Activated CD4-positive, alpha-beta T cell treated with anti-CD3 and anti-CD28 coated beads, Interleukin-2, amount 50 U/mL, for 4 hours (primary cell): Measurements from ENCODE around the gene SCN9A.
"Not testable (repeated sequence)": the region's sequence is repeated elsewhere in the genome, so short reads cannot be mapped to it uniquely, and the experiment has no call there.

ENCODE experiments used
- DNase-seq, 2 experiments: peaks; one replicate each; pipeline ENCODE4 v3.0.0-alpha.2; 2020

Gene SCN9A

DNA sequence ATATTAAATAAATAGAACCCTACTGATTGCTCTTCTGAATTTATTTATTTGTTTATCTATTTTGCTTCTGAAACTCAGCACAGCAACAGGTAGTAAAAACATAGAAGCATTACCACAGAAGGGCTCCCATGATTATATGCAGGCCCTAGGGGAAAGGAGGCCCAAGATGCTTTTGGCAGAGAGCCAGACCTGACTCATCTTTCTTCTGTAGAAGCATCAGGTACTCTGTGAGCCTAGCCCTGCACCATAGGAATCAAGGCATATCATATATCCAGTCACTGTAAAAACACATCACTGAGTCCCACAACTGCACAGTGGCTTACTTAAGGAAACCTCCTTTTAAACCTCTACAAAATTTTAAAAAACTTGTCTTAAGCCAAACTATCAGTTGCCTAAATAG lies 1.8 kb downstream of the SCN9A start:
- no peak for DNase-seq

- no peak for DNase-seq
These were observed 2.2 kb downstream of the SCN9A start for GRCh38 chr2:166373539-166373938.

GRCh38 chr2:166373105-166373504 lies 2.6 kb downstream of the SCN9A start:
- no peak for DNase-seq

- no peak for DNase-seq
These were observed 3.7 kb downstream of the SCN9A start for GRCh38 chr2:166372046-166372445.

DNA sequence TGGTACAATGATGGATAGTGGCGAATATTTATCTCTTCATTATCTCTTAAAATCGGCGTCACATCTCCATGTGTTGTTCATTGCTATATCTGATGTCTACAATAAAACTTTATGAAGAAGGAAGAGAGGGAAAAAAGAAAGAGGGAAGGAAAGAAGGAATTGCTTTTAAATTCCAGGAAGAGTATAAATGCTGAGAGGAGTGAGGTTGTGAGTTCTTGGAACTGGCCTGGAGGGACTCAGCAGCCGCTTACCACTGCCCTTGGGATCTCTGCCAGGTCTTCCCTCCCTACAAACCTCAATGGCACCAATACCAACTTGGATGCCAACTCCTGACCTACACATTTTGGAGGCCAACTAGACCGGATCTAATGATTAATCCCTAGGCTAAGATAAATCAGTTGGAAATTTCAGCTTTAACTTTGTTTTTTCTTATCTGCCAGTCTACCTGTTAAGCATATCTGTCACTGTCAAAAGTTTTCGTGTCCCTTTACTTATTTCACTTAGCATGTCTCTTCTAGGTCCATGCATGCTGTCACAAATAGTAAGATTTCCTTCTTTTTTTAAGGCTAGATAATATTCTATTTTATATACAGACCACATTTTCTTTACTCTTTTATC lies 9.8 kb downstream of the SCN9A start:
- no peak for DNase-seq

DNA sequence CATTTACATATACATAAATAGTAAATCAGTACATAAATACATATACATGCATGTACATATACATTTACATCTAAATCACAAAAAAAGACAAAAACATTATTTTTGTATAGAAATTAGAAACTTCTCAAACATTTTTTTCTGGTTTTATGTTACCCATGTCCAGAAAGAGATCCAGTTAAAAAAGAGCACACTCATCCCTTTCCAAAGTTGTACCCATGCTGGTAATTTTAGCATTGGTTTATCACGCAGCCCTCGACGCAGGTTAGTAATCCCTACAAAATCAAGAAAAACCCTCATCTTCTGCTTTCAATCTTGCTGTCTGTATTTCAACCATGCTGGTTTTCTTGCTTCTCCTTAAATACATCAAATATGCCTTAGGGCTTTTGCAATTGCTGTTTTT lies 10.5 kb downstream of the SCN9A start:
- DNase-seq, result no peak

- no peak for DNase-seq
These were observed 11.1 kb downstream of the SCN9A start for GRCh38 chr2:166364476-166365161.

DNA sequence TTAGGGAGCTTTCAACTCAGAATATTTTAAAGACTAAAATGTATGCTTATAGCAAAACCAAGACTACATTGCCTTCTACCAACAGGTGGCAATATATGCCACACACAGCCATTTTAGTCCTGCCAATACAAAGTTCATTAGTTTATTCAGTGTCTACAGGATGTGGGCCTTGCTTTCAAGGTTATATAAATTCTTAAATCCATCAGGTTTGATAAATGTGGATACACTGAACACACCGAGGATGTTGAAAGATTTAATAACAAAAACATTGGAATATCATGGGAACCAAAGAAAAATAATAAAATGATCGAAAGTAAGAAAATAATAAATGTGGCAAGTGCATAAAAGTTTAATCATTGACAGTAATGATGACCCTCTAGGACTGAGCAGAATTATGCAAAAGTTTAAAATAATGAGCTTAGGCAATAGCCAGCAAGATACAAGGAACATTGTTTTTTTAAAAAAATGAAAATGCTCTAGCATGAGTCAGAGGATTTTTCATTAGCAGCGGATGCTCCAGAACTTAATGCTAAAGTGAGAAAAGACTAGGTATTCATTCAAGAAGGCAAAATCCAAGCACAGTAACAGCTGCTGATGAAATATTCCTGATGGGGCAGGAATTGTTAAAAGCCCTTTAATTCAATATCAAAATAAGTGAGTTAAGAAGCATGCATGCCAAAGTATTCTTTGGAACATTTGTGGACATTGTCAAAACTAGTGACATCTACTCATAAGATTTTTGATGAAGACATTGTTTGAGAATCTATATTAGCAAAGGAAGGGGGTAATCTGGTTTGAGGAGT lies 14.2 kb downstream of the SCN9A start:
- DNase-seq, result no peak

DNA sequence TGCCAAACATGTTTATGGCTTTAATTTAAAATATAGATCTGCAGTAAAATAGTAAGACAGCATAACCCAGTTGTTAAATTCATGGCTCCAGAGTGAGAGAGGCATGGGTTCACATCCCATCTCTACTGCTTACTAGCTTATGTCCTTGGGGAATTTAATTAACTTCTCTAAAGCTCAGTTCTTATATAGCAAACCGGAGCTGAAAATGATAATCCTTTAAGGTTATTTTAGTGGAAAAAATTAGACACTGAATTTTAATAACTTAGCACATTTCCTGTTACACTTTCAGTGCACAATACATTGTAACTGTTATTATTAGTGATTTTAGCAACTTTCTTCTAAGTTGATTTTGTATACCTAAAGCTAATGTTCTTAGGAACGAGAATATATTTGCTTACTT lies 14.8 kb downstream of the SCN9A start:
- no peak for DNase-seq

DNA sequence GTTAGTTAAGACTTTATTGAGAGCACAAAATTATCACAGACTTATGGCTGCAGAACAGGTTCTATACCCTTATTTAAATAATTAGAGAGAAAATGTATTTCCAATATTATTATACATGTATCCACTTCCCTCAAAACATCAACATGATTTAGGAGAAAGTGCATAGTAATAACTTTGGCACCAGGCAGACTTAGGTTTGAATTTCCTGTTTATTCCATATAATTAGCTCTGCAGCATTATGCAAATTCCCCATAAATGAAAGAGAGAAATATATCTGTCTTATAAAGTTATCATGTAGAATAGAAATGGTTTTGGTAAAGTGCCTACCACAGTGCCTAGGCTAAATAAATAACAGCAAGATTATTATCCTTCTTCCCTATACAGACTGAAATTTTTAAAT lies 15.3 kb downstream of the SCN9A start:
- DNase-seq, result no peak

DNA sequence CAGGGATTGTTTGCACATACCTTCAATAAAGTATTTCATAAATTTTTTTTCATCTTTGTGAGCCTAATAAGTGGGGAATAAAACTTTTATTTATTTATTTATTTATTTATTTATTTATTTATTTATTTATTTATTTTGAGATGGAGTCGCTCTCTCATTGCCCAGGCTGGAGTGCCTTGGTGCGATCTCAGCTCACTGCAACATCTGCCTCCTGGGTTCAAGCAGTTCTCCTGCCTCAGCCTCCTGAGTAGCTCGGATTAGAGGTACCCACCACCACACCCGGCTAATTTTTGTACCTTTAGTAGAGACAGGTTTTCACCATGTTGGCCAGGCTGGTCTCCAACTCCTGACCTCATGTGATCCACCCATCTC lies 17.8 kb downstream of the SCN9A start:
- not testable (repeated sequence) for DNase-seq

- no peak for DNase-seq
These were observed 18.4 kb downstream of the SCN9A start for GRCh38 chr2:166357068-166357949.

DNA sequence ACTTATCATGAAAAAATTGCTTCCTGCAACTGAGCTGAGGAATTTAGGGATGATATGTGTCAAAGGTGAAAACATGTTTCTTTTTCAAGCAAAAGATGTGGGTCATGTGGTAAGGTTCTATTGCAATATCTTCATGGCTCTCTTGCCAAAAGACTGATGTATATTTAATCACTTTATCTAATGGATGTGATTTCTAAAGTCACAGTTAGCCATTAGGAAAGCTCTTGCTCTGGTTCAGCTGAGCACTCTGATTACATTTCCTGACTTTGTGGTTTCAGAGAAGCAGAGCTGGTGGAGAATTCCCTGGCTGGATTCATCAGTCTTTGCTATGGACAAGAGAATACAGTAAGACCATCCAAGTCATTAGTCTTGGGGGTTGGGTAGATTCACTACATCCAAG lies 24.4 kb downstream of the SCN9A start:
- no peak for DNase-seq

- no peak for DNase-seq
These were observed 25.2 kb downstream of the SCN9A start for GRCh38 chr2:166350525-166350924.

DNA sequence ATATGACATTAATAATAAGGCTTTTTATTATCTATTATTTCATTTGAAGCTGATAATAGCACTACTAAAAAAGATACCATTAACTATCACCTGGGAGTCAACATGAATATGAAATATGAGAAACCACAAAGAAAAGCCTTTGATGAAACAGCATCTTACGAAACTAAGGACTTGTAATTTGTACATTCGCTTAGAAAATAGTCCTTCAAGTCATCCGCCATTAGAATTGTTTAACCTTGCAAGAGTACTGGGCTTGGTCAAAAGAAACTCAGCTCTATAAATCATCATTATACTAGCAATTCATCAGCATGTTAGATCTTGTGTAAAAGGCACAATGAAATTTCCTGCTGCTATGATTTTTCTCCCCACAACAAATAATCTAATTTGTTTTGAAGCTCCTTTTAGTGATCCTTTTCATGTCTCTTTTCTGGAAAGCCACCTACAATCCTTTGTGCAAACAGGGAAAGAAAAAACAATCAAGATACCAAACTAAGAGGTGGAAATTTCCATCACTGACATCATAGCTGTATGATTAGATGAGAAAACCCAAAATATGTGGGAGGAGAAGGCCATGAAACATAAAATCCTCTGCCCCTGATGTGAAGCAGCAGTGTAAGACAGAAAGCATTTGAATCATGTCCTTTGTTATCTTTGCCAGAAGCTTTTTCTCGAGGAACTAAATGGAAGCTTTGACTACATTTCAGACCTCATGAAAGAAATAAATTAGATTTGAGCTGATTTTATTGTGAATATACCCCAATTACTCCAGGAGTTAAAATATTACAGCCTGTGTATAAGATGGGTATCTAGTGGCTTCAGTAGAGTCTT lies 31.2 kb downstream of the SCN9A start:
- DNase-seq, result no peak

- DNase-seq, result no peak
These were observed 32.3 kb downstream of the SCN9A start for GRCh38 chr2:166343467-166343866.

GRCh38 chr2:166341426-166341825 lies 34.3 kb downstream of the SCN9A start:
- no peak for DNase-seq

DNA sequence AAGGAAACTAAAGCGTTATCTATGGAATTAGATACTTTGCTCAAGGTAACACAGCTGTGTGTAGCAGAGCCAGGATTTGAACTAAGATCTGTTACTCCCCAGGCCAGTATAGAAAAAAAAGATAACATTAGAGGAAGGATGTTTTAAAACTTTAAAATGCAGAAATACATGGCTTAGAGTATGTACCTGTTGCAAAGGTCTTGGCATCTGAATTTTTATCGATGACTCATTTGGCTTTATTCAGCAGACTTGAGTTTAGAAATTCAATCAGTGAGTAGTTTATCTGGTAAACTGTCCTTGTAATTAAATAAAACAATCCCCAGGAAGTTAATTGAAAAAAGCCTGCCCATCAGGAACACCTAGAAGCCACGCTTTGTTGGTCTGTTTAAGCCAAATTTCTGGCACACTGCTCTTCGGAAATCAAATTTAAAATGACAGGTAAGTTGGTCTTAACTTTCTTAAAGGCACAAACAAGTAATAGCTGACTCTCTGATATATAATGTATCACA lies 36.9 kb downstream of the SCN9A start:
- DNase-seq, result no peak

GRCh38 chr2:166337932-166338331 lies 37.8 kb downstream of the SCN9A start:
- no peak for DNase-seq

DNA sequence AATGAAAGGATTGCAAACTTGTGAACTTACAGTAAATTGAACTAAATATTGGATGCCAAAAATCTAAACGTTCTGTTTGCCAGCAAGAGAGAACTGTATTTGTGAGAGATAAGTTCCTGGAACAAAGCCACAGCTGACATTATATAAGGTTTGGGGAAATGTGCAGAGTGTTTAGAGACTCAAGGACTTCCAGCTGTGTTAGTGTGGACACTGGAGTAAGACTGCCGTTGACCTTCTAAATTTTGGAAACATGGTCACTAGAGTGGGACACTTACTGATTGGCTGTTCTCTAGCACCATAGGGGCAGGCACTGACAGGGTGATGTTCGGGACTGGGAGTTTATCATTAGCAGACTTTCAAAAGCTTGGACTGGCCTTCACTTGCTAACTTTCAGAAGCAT lies 40.5 kb downstream of the SCN9A start:
- DNase-seq, result no peak

- no peak for DNase-seq
These were observed 40.9 kb downstream of the SCN9A start for GRCh38 chr2:166334805-166335204.

GRCh38 chr2:166333801-166334200 lies 41.9 kb downstream of the SCN9A start:
- DNase-seq, result no peak
